Measurements from ENCODE around the gene PIGV. TPM values are rescaled to one million over a fixed set of nuclear protein-coding genes. Genes with fewer than 3 reads are reported as not detected.

The PIGV gene
- total RNA-seq, 2 donors from 2014 or later = 10.9 to 14.2 TPM

DNA sequence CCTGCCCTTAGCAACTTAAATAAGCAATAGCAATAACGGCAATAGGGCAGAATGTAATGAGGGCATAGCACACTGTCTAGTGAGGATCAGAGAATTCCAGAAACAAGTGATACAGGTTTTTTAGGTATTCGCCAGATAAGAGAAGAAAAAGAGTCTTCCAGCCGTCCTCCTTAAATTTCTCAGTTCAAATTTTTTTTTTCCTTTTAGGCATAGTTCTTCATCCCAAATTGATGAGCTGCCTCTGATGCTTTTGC is 1.8 kb downstream of the PIGV start:
- Histone ChIP-seq H3K4me1 (peaks cover 21% of the 10 kb centered on the region), H3K9me3 (no peaks in the 10 kb centered on the region), H3K27ac (peak overlapping the region in 1 of 4 donors; percentile 96), H3K4me3 (no peak overlapping the region), H3K36me3 (replicated peaks in 1 of 2; ENCODE audit: insufficient read depth in 1 of 2, low read depth in 2 of 2) (no peaks in the 10 kb centered on the region), H3K27me3 (no peaks in the 10 kb centered on the region)
- no peak for TF ChIP-seq POLR2A (IDR thresholded peaks at IDR 0.05)
- TF ChIP-seq CTCF (IDR thresholded peaks at IDR 0.05) = no peak
- WGBS, 2 donors = 54 to 57% methylated on average over 3 of the region's 3 CpGs
- ATAC-seq (no peak), DNase-seq (no peak)
- intact Hi-C loops (cut with DNase I) = no loop called here

GRCh38 chr1:26789931-26790330 is 2.2 kb downstream of the PIGV start:
- 52 to 57% methylated on average over 4 of the region's 4 CpGs for WGBS, 2 donors
- Histone ChIP-seq H3K27ac (no peak overlapping the region), H3K36me3 (replicated peaks in 1 of 2; ENCODE audit: insufficient read depth in 1 of 2, low read depth in 2 of 2) (peaks cover 0 to 1% of the 10 kb centered on the region in 2 donors), H3K9me3 (no peaks in the 10 kb centered on the region), H3K27me3 (no peaks in the 10 kb centered on the region), H3K4me1 (peaks cover 18% of the 10 kb centered on the region), H3K4me3 (no peak overlapping the region)
- no peak for ATAC-seq
- no peak for TF ChIP-seq CTCF (IDR thresholded peaks at IDR 0.05)
- no peak for TF ChIP-seq POLR2A (IDR thresholded peaks at IDR 0.05)
- DNase-seq = no peak
- intact Hi-C loops (cut with DNase I) = loop anchor here (5.0 to 10.0 kb wide), 2 partner anchors 115 to 183 kb away; no protein-coding TSS in a partner anchor

DNA sequence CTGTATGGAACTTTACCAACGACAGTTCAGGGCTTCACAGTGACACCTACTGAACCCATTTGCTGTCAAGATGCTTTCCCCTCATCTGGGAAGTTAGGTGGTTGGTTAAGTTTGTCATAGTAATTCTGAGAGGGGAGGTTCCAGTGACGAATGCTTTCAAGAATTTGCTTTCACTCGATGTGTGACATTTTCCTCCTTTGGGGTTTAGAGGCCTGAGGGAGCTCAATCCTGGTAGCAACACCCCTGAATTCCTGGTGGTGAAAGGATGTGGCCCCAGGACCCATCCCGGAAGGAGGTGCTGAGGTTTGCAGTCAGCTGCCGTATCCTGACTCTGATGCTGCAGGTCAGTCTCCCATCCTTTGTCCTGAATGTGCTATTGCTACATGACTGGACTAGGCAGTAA is 2.8 kb downstream of the PIGV start:
- no peaks in the 10 kb centered on the region for H3K9me3 ChIP-seq
- no peak for TF ChIP-seq CTCF (IDR thresholded peaks at IDR 0.05)
- TF ChIP-seq POLR2A (IDR thresholded peaks at IDR 0.05) = no peak
- 70 to 77% methylated on average over 3 to 5 of the region's 5 CpGs for WGBS, 2 donors
- no peak overlapping the region for H3K4me3 ChIP-seq
- no peak overlapping the region for H3K27ac ChIP-seq
- ATAC-seq (no peak), DNase-seq (no peak)
- peaks cover 0 to 1% of the 10 kb centered on the region in 2 donors for H3K36me3 ChIP-seq (replicated peaks in 1 of 2; ENCODE audit: insufficient read depth in 1 of 2, low read depth in 2 of 2)
- intact Hi-C loops (cut with DNase I) = loop anchor here (5.0 to 10.0 kb wide), 2 partner anchors 116 to 183 kb away; no protein-coding TSS in a partner anchor
- H3K27me3 ChIP-seq = no peaks in the 10 kb centered on the region
- peaks cover 18% of the 10 kb centered on the region for H3K4me1 ChIP-seq

GRCh38 chr1:26791148-26791547 is 3.4 kb downstream of the PIGV start:
- H3K27me3 ChIP-seq = no peaks in the 10 kb centered on the region
- no peak overlapping the region for H3K4me3 ChIP-seq
- DNase-seq = no peak
- H3K4me1 ChIP-seq = peaks cover 12% of the 10 kb centered on the region
- H3K36me3 ChIP-seq (replicated peaks in 1 of 2; ENCODE audit: insufficient read depth in 1 of 2, low read depth in 2 of 2) = peaks cover 0 to 1% of the 10 kb centered on the region in 2 donors
- H3K27ac ChIP-seq = no peak overlapping the region
- intact Hi-C loops (cut with DNase I) = loop anchor here (5.0 to 10.0 kb wide), 2 partner anchors 116 to 184 kb away; no protein-coding TSS in a partner anchor
- H3K9me3 ChIP-seq = no peaks in the 10 kb centered on the region
- TF ChIP-seq CTCF (IDR thresholded peaks at IDR 0.05) (no peak), POLR2A (IDR thresholded peaks at IDR 0.05) (no peak)
- WGBS, 2 donors = 58 to 66% methylated on average over 6 of the region's 6 CpGs
- no peak for ATAC-seq

DNA sequence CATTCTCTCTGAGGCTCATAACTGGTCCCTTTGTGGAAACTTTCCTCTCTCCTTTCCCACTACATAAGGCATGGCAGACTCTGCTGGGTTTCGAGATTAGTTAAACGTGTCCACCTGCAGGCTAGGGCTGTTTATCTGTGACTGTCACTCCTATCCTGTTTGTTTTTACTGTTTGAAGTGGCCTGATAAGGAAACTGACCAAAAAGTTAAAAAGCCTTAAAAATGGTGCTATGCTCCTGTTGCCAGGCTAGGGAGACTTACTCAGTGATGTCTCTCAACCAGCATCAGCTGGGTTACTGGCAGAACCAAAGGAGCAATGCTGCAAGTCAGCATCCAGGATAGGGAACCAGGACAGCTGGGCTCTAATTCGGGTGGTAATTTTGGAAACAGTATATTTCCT is 3.9 kb downstream of the PIGV start:
- Histone ChIP-seq H3K36me3 (replicated peaks in 1 of 2; ENCODE audit: insufficient read depth in 1 of 2, low read depth in 2 of 2) (peaks cover 0 to 1% of the 10 kb centered on the region in 2 donors), H3K4me3 (no peak overlapping the region), H3K27me3 (no peaks in the 10 kb centered on the region), H3K27ac (no peak overlapping the region), H3K9me3 (no peaks in the 10 kb centered on the region), H3K4me1 (peaks cover 8% of the 10 kb centered on the region)
- 23 to 26% methylated on average over 3 of the region's 3 CpGs for WGBS, 2 donors
- ATAC-seq (no peak), DNase-seq (no peak)
- TF ChIP-seq POLR2A (IDR thresholded peaks at IDR 0.05) (no peak), CTCF (IDR thresholded peaks at IDR 0.05) (no peak)
- intact Hi-C loops (cut with DNase I) = loop anchor here (5.0 to 10.0 kb wide), 2 partner anchors 117 to 184 kb away; no protein-coding TSS in a partner anchor
